ENCODE measurements around the gene CSMD2.
"Not testable (repeated sequence)": the region's sequence is repeated elsewhere in the genome, so short reads cannot be mapped to it uniquely, and the experiment has no call there.

Gene CSMD2

DNA sequence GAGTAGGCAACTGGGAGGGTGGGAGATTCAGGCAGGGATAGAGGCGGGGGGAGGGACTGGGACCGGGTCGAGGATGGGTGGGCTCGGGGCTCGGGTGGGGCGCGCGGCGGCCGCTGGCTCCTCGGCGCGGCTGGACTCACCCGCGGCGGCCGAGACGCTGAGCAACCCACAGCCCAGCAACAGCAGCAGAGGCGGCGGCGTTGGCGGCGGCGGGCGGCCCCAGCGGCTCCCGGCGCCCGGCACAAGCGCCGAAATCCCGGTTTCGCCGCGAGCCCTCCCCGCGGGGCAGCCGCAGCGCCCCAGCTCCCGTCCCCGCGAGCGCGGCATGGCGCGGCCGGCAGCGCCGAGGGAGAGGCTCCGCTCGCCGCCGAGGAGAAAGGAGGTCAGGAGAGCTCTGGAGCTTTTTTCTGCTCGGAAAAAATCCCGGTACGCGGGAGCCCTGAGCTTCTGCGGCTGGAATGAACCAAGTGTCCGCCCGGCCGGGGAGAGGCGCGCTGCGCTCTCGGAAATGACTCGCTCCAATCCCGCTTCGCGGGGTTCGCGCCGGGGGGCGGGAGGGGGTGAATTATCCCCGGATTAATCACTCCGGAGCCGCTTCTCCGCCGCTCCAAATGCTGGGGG is at the start of gene CSMD2:
Gene CSMD2, minus strand, starts transcription at position 460 of the 621 bp plus-strand sequence. Its CDS starts 133 bp downstream, at position 327.
- no peak for DNase-seq

DNA sequence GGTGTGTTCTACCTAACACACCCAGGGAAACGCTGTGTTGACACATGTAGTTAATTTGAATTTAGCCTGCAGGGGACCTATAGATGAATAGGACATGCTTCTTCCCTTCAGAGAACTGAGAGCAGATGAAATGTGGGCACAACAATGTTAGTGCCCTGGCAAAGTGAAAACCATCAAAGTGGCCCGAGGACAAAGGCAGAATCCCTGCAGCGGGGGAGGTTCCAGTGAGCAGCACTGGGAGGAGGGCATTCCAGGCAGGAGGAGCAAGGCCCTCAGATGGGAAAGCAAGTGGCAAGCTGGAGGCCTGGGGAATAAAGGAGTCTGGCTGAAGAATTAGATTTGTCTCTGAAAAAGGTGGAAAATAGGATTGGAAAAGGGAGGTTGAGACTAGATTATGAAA is 48.9 kb upstream of the CSMD2 start:
- DNase-seq: no peak

DNA sequence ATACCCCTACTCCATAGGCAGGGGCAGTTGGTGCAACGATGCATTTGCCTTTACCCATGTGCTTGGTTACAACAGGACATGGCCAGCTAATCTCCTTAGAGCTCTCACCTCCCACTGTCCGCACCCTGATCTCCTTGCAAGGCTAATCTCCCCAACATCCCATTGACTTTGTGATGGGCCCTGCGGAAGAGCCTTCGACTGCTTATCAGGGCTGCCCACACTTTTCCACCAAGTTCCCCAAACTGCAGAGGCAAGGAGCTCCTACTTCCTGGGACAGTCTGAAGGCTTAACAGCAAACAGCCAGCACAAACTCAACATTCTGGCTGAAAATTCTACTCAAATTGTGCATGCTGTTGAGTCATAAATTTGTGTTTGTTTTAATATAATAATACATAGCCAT is 47.6 kb upstream of the CSMD2 start:
- DNase-seq: no peak

DNA sequence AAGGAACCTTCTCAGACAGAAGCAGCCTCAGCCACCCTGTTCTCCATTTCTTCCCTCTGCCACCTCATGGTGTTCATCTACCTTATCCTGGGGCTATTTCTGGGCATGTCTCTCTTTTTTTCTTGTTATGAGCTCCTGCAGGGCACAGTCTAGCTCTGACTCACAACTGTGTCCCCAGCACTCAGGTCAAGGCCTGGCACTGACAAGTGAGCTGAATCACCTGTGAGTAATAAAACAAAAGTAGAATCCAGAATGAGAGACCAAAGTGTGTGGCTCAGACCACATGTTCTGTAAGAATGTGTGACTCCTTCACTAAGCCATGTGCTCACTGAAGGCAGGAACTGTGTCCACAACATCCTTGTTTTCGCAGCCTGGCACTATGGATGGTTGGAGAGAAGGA is 34.9 kb upstream of the CSMD2 start:
- DNase-seq: no peak

- no peak for DNase-seq
These were observed 27.6 kb upstream of the CSMD2 start for GRCh38 chr1:34192621-34193020.

DNA sequence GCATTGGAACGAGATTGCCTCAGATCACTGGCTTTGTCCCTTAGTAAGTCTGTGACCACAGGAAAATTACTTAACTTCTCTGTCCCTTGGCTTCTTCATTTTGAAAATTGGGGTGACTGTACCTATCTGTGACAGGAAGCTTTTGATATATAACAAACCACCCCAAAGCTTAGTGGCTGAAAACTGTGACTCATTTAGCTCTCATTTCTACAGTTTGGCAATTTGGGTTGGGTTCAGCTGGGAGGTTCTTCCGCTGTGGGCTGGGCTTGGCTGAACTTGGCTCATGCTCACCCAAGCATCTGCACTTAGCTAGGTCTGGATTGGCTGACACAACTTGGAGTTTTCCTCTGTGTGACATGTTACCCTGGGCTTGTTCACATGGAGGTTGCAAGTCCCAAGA is 25.7 kb upstream of the CSMD2 start:
- DNase-seq: no peak

- DNase-seq: no peak
These were observed 24.0 kb upstream of the CSMD2 start for GRCh38 chr1:34188985-34189384.

GRCh38 chr1:34188418-34188817 is 23.4 kb upstream of the CSMD2 start:
- DNase-seq: no peak

- no peak for DNase-seq
These were observed 21.9 kb upstream of the CSMD2 start for GRCh38 chr1:34186741-34187494.

GRCh38 chr1:34183381-34183780 is 18.4 kb upstream of the CSMD2 start:
- not testable (repeated sequence) for DNase-seq

- DNase-seq: no peak
These were observed 13.0 kb upstream of the CSMD2 start for GRCh38 chr1:34178072-34178471.

GRCh38 chr1:34176830-34177603 is 12.0 kb upstream of the CSMD2 start, which contains the start of gene C1orf94:
Gene C1orf94 (plus strand): TSS chr1:34176907. CDS start chr1:34177790, 883 bp downstream.
- DNase-seq: no peak

- no peak for DNase-seq
These were observed 10.7 kb upstream of the CSMD2 start for GRCh38 chr1:34175744-34176143.

GRCh38 chr1:34167389-34167788 is 2.4 kb upstream of the CSMD2 start:
- DNase-seq: no peak

- DNase-seq: no peak
These were observed 1.8 kb upstream of the CSMD2 start for GRCh38 chr1:34166625-34167361.

- DNase-seq: no peak
These were observed 1.2 kb upstream of the CSMD2 start for GRCh38 chr1:34166191-34166624.

- DNase-seq: no peak
These were observed 442 bp upstream of the CSMD2 start for GRCh38 chr1:34165422-34165921.

- no peak for DNase-seq
These were observed 968 bp downstream of the CSMD2 start for GRCh38 chr1:34163792-34164731.

DNA sequence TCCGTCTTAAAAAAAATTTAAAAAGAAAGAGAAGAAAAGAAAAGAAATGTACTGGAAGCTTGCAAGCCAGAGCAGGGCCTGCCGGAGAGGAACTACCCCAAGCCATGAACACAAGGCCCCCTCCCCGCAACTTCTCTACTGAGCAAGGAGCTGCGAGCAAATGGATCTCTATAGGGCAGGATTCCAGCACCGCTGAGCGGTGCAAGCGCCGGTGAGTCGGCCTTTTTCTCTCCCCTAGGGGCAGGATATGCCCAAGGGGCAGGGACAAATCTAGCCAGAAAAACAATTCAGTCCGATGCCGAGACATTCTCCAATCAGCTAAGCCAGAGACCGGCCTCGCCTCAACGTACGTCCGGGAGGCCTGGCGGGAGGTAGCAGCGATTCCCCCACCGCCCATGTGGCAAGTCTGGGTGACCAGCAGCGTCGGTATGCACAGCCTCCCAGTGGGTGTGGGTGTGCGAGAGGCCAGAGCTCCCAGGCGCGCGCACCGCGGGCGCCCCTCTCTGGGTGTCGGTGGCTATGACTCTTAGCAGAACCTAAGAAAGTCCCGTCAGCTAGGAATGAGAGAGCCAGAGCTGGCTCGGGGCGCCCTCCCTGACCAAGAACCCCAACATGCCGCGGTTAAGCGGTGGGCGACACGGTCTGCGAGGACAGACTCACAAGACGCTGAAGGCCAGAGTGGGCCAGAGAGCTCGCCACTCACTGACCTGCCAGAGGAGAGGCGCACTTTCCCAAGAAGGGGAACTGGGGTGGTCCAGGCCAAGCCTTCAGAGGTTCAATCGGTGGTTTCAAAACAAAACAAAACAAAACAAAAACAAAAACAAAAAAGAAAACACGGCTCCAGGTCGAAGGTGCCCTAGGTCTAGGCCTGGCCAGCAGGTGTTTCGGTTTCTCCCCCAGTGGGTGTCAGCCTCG is 1.9 kb downstream of the CSMD2 start:
- DNase-seq: no peak

- DNase-seq: no peak
These were observed 8.3 kb downstream of the CSMD2 start for GRCh38 chr1:34156739-34157138.

Data from activated T-cell treated with anti-CD3 and anti-CD28 coated beads, Interleukin-2, amount 50 U/mL, for 1 hour (primary cell).